K562 (cell line): Measurements from ENCODE around the gene SLCO2B1. TPM values are rescaled to one million over a fixed set of nuclear protein-coding genes. Genes with fewer than 3 reads are reported as not detected.

ENCODE experiments used
- CAMTA2 ChIP-seq: fragments of 250-450 bp; sonication (Bioruptor Pico); conservative IDR thresholded peaks from 2 replicates; pipeline ENCODE4 v1.5.1; 2022
- CBFA2T3 ChIP-seq: fragments of 450-650 bp; IDR thresholded peaks from 2 replicates; pipeline ENCODE4 v1.6.1; 2017
- CBX2 ChIP-seq: fragments of 200-600 bp; sonication (generic); IDR thresholded peaks from one replicate; pipeline ENCODE4 v1.6.1; 2012; ENCODE audit warnings: mild to moderate bottlenecking, low read length, inconsistent platforms; ENCODE audit not compliant: insufficient read depth, poor library complexity, severe bottlenecking
- CHD4 ChIP-seq: fragments of 200-600 bp; sonication (generic); IDR thresholded peaks from 3 replicates; pipeline ENCODE4 v1.6.1; 2012; ENCODE audit warnings: low read depth, mild to moderate bottlenecking, mixed read lengths, low read length, inconsistent platforms; ENCODE audit not compliant: insufficient read depth, insufficient replicate concordance, poor library complexity, severe bottlenecking
- E2F1 ChIP-seq: sonication (generic); formaldehyde crosslinking; IDR thresholded peaks from 2 replicates; pipeline ENCODE4 v1.8.1; 2023; ENCODE audit warnings: mild to moderate bottlenecking, missing genetic modification reagents, moderate library complexity
- ESRRA ChIP-seq: fragments of 450-650 bp; IDR thresholded peaks from 2 replicates; pipeline ENCODE4 v1.6.1; 2014; ENCODE audit warnings: low read depth, mild to moderate bottlenecking, moderate library complexity, borderline replicate concordance
- HMG20A ChIP-seq: fragments of 450-650 bp; formaldehyde crosslinking; conservative IDR thresholded peaks from 2 replicates; pipeline ENCODE4 v1.4.0; 2020; ENCODE audit warnings: mild to moderate bottlenecking, mixed read lengths
- HNRNPH1 ChIP-seq: fragments of 200-400 bp; formaldehyde crosslinking; optimal IDR thresholded peaks from 2 replicates; pipeline ENCODE3; 2017; ENCODE audit warnings: low read depth, mild to moderate bottlenecking, low read length, moderate library complexity
- IFI16 ChIP-seq: fragments of 250-450 bp; sonication (Bioruptor Pico); IDR thresholded peaks from 2 replicates; pipeline ENCODE4 v2.1.2; 2022; ENCODE audit warnings: mild to moderate bottlenecking, inconsistent platforms
- IRF2 ChIP-seq: sonication (generic); formaldehyde crosslinking; IDR thresholded peaks from 2 replicates; pipeline ENCODE4 v1.8.1; 2022; ENCODE audit warnings: mild to moderate bottlenecking, missing genetic modification reagents
- KDM4B ChIP-seq, 2 experiments: fragments of 450-650 bp in 1 of 2; sonication (generic) in 1 of 2; IDR thresholded peaks; 2 replicates each; pipeline ENCODE4 v1.6.1; 2016 to 2017; ENCODE audit warnings: borderline replicate concordance in 2 of 2, antibody characterized with exemption in 1 of 2, low read depth in 1 of 2, mild to moderate bottlenecking in 1 of 2
- KLF16 ChIP-seq: IDR thresholded peaks from 2 replicates; pipeline ENCODE4 v1.6.1; 2016; ENCODE audit warnings: antibody characterized with exemption
- LARP7 ChIP-seq: fragments of 450-650 bp; IDR thresholded peaks from 2 replicates; pipeline ENCODE4 v1.6.1; 2016
- MTA3 ChIP-seq: fragments of 450-650 bp; formaldehyde crosslinking; IDR thresholded peaks from 2 replicates; pipeline ENCODE4 v1.6.1; 2017; ENCODE audit warnings: mild to moderate bottlenecking, borderline replicate concordance
- MYNN ChIP-seq, 2 experiments: sonication (generic); formaldehyde crosslinking in 1 of 2; IDR thresholded peaks; 2 replicates each; pipeline versions ENCODE4 v1.5.0 to v1.6.1; 2016 to 2020; ENCODE audit warnings: antibody characterized with exemption in 1 of 2, missing genetic modification reagents in 1 of 2
- NCOA1 ChIP-seq: fragments of 450-650 bp; IDR thresholded peaks from 2 replicates; pipeline ENCODE4 v1.6.1; 2016; ENCODE audit warnings: low read depth
- PPARD ChIP-seq: fragments of 250-450 bp; sonication (Bioruptor Pico); IDR thresholded peaks from 2 replicates; pipeline ENCODE4 v1.8.0; 2022; ENCODE audit warnings: inconsistent platforms, mild to moderate bottlenecking, moderate library complexity
- PURB ChIP-seq: sonication (generic); formaldehyde crosslinking; IDR thresholded peaks from 2 replicates; pipeline ENCODE4 v1.9.0; 2021; ENCODE audit warnings: low read depth, mild to moderate bottlenecking, missing genetic modification reagents
- PYGO2 ChIP-seq: fragments of 450-650 bp; IDR thresholded peaks from 2 replicates; pipeline ENCODE4 v1.6.1; 2016; ENCODE audit warnings: mild to moderate bottlenecking, missing genetic modification characterization, moderate library complexity, missing compliant biosample characterization
- SAFB ChIP-seq: fragments of 200-400 bp; formaldehyde crosslinking; IDR thresholded peaks from 2 replicates; pipeline ENCODE4 v1.6.1; 2017; ENCODE audit warnings: low read depth, low read length, borderline replicate concordance
- SRSF9 ChIP-seq: fragments of 200-400 bp; formaldehyde crosslinking; IDR thresholded peaks from 2 replicates; pipeline ENCODE4 v1.6.1; 2017; ENCODE audit warnings: low read depth, low read length, borderline replicate concordance
- XRCC3 ChIP-seq: fragments of 450-650 bp; IDR thresholded peaks from 2 replicates; pipeline ENCODE4 v1.6.1; 2017; ENCODE audit warnings: mild to moderate bottlenecking, moderate library complexity
- ZFPM2 ChIP-seq: fragments of 250-450 bp; sonication (Bioruptor Pico); IDR thresholded peaks from 2 replicates; pipeline ENCODE4 v1.5.1; 2022; ENCODE audit warnings: mild to moderate bottlenecking
- ZNF121 ChIP-seq: sonication (generic); formaldehyde crosslinking; conservative IDR thresholded peaks from 2 replicates; pipeline ENCODE4 v1.8.0; 2022; ENCODE audit warnings: missing genetic modification reagents
- ZNF133 ChIP-seq: fragments of 250-450 bp; sonication (Bioruptor Pico); IDR thresholded peaks from 2 replicates; pipeline ENCODE4 v1.4.0; 2020; ENCODE audit warnings: mild to moderate bottlenecking
- ZNF239 ChIP-seq: fragments of 250-450 bp; sonication (Bioruptor Pico); IDR thresholded peaks from 2 replicates; pipeline ENCODE4 v1.4.0; 2020; ENCODE audit warnings: mild to moderate bottlenecking
- ZNF57 ChIP-seq: fragments of 450-650 bp; formaldehyde crosslinking; IDR thresholded peaks from 2 replicates; pipeline ENCODE4 v1.4.0; 2020; ENCODE audit warnings: mild to moderate bottlenecking, moderate library complexity
- ZSCAN32 ChIP-seq: fragments of 450-650 bp; formaldehyde crosslinking; IDR thresholded peaks from 2 replicates; pipeline ENCODE4 v1.4.0; 2020; ENCODE audit warnings: mild to moderate bottlenecking, moderate library complexity
- polyA plus RNA-seq, 8 experiments: library from polyadenylated mRNA; depleted of rRNA in 4 of 8; stranded (reverse) in 5 of 8; unstranded in 3 of 8; fragments of >200 nt; fragmentation: Nextera tagmentation in 2 of 8; fragmentation: Illumina TruSeq in 1 of 8; extraction: Ambion mirVana in 2 of 8; extraction: Trizol in 1 of 8; gene quantifications; 2 replicates each; pipeline versions ENCODE4 v1.2.1 to v1.2.3, GENCODE V29; 2011 to 2014; ENCODE audit warnings: inconsistent platforms in 1 of 8, missing spikeins in 1 of 8
- total RNA-seq, 7 experiments: library from RNA; depleted of rRNA in 6 of 7; stranded (reverse); fragments of >200 nt in 6 of 7; fragmentation: Illumina TruSeq in 2 of 7; extraction: Trizol in 2 of 7; gene quantifications; 2 replicates each; pipeline versions ENCODE4 v1.2.1 to v1.2.3, GENCODE V29; 2011 to 2021; ENCODE audit warnings: low replicate concordance in 1 of 7
- TF ChIP-seq, protein P1 (sequence below): fragments of 450-650 bp; IDR thresholded peaks from 2 replicates; pipeline ENCODE4 v1.6.1; 2016; ENCODE audit warnings: low read depth, mild to moderate bottlenecking, moderate library complexity
- TF ChIP-seq, protein P2 (sequence below): fragments of 450-650 bp; IDR thresholded peaks from 2 replicates; pipeline ENCODE4 v1.6.1; 2016; ENCODE audit warnings: antibody characterized with exemption

The SLCO2B1 gene
- total and polyA plus RNA-seq, 9 of the 15 experiments (the other 6 are each of a cell fraction or from before 2014, with no cell fraction given): 0.70 to 14.7 (median 7.6) TPM

DNA sequence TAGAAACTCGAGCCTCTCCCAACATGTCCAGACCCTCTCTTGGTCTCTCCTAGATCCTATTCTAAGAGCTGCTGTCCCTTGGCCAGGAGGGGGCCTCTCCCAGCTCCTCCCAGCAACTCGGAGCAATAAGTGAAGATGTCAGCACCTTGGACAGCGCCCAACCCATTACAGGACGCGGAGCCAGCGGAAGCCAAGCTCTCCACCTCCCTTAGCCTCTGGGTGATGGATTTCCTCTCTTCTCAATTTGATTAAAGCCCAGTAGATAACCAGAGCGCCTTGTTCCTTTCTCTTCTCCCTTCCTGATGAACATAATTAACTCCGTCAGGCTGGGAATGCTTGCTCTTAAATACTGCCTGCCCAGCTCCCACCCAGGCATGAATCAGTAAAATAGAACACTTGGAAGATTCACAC lies 63.5 kb downstream of the SLCO2B1 start (continued):
- TF ChIP-seq ZFPM2 (CRISPR knock-in tag): no peak
- no peak for TF ChIP-seq XRCC3
- no peak for TF ChIP-seq CBFA2T3
- TF ChIP-seq ZNF133 (CRISPR knock-in tag): no peak
- no peak for TF ChIP-seq PURB (CRISPR knock-in tag)
- TF ChIP-seq SAFB: no peak
- TF ChIP-seq, protein P1, sequence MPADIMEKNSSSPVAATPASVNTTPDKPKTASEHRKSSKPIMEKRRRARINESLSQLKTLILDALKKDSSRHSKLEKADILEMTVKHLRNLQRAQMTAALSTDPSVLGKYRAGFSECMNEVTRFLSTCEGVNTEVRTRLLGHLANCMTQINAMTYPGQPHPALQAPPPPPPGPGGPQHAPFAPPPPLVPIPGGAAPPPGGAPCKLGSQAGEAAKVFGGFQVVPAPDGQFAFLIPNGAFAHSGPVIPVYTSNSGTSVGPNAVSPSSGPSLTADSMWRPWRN: no peak
- TF ChIP-seq KLF16: no peak
- no peak for TF ChIP-seq PPARD (CRISPR knock-in tag)
- TF ChIP-seq HNRNPH1: no peak
- no peak for TF ChIP-seq MYNN (IDR thresholded peaks at IDR 0.05)
- TF ChIP-seq MYNN (CRISPR knock-in tag; IDR thresholded peaks at IDR 0.05): 0 out of 2 replicates have a peak, but pooled peaks have one; percentile 13
- TF ChIP-seq PYGO2 (tag): no peak
- no peak for TF ChIP-seq KDM4B (IDR thresholded peaks at IDR 0.05; ENCODE audit: borderline replicate concordance in 2 of 2, low read depth in 1 of 2)
- peak; percentile 57; the same call in 1 of the 2 replicates for TF ChIP-seq E2F1 (CRISPR knock-in tag)
- TF ChIP-seq ZNF239 (CRISPR knock-in tag): no peak
- no peak for TF ChIP-seq ESRRA
- 0 out of 2 replicates have a peak, but pooled peaks have one; percentile 60 for TF ChIP-seq NCOA1
- no peak for TF ChIP-seq CBX2
- no peak for TF ChIP-seq ZNF121
- TF ChIP-seq, protein P2, sequence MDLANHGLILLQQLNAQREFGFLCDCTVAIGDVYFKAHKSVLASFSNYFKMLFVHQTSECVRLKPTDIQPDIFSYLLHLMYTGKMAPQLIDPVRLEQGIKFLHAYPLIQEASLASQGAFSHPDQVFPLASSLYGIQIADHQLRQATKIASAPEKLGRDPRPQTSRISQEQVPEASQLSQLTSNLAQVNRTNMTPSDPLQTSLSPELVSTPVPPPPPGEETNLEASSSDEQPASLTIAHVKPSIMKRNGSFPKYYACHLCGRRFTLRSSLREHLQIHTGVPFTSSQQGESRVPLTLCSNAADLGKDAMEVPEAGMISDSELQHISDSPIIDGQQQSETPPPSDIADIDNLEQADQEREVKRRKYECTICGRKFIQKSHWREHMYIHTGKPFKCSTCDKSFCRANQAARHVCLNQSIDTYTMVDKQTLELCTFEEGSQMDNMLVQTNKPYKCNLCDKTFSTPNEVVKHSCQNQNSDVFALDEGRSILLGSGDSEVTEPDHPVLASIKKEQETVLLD: no peak
- no peak for TF ChIP-seq CAMTA2 (CRISPR knock-in tag)
- TF ChIP-seq SRSF9: no peak
- TF ChIP-seq CHD4: no peak
- TF ChIP-seq MTA3: no peak
- no peak for TF ChIP-seq HMG20A (CRISPR knock-in tag)
- no peak for TF ChIP-seq ZNF57 (CRISPR knock-in tag)
- TF ChIP-seq IRF2 (CRISPR knock-in tag): no peak
- TF ChIP-seq LARP7: no peak
- no peak for TF ChIP-seq ZSCAN32 (CRISPR knock-in tag)
- TF ChIP-seq IFI16 (CRISPR knock-in tag): no peak
